BE2C (cell line): Measurements from ENCODE around the gene MALAT1. TPM values are rescaled to one million over a fixed set of nuclear protein-coding genes. Genes with fewer than 3 reads are reported as not detected.
A peak's percentile ranks its signal among the peaks of the same experiment; 100 is the strongest.
"Not testable (repeated sequence)": the region's sequence is repeated elsewhere in the genome, so short reads cannot be mapped to it uniquely, and the experiment has no call there.

Experiments used
- DNase-seq: peaks from one replicate; pipeline ENCODE4 v3.0.0-alpha.2; 2020
- H3K27me3 ChIP-seq: fragments of 250-450 bp; sonication (Bioruptor Pico); 2 replicates; pipeline ENCODE4 v1.5.1; 2020; ENCODE audit warnings: mild to moderate bottlenecking
- H3K36me3 ChIP-seq: fragments of 250-450 bp; sonication (Bioruptor Pico); 2 replicates; pipeline ENCODE4 v1.5.1; 2020; ENCODE audit warnings: mild to moderate bottlenecking
- H3K4me1 ChIP-seq: fragments of 250-450 bp; sonication (Bioruptor Pico); 2 replicates; pipeline ENCODE4 v1.5.1; 2020
- H3K4me3 ChIP-seq: 2 replicates; pipeline ENCODE4 v1.5.1; 2011; ENCODE audit warnings: low read depth, low read length
- H3K9me3 ChIP-seq: fragments of 250-450 bp; sonication (Bioruptor Pico); 2 replicates; pipeline ENCODE4 v1.5.1; 2020
- polyA plus RNA-seq: library from polyadenylated mRNA; unstranded; fragments of >200 nt; gene quantifications from one replicate; pipeline ENCODE4 v1.2.1, GENCODE V29; 2012; ENCODE audit warnings: low read depth, missing spikeins; ENCODE audit not compliant: insufficient read length, insufficient read depth
- TF ChIP-seq, protein P1 (sequence below): IDR thresholded peaks from 2 replicates; pipeline ENCODE4 v1.5.1; 2012; ENCODE audit warnings: mild to moderate bottlenecking, low read depth, low read length

MALAT1 gene
- 273 TPM for polyA plus RNA-seq

DNA sequence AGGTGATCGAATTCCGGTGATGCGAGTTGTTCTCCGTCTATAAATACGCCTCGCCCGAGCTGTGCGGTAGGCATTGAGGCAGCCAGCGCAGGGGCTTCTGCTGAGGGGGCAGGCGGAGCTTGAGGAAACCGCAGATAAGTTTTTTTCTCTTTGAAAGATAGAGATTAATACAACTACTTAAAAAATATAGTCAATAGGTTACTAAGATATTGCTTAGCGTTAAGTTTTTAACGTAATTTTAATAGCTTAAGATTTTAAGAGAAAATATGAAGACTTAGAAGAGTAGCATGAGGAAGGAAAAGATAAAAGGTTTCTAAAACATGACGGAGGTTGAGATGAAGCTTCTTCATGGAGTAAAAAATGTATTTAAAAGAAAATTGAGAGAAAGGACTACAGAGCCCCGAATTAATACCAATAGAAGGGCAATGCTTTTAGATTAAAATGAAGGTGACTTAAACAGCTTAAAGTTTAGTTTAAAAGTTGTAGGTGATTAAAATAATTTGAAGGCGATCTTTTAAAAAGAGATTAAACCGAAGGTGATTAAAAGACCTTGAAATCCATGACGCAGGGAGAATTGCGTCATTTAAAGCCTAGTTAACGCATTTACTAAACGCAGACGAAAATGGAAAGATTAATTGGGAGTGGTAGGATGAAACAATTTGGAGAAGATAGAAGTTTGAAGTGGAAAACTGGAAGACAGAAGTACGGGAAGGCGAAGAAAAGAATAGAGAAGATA lies at the start of gene MALAT1:
Gene MALAT1, plus strand, starts transcription at position 69 of the 736 bp plus-strand sequence.
- H3K4me1 ChIP-seq, result peaks cover 6% of the 10 kb centered on the region; the same call in 1 of the 2 replicates
- peaks cover 49% of the 10 kb centered on the region for H3K36me3 ChIP-seq
- peak; percentile 81 for DNase-seq
- no peaks in the 10 kb centered on the region for H3K9me3 ChIP-seq
- no peaks in the 10 kb centered on the region for H3K27me3 ChIP-seq
- TF ChIP-seq, protein P1, sequence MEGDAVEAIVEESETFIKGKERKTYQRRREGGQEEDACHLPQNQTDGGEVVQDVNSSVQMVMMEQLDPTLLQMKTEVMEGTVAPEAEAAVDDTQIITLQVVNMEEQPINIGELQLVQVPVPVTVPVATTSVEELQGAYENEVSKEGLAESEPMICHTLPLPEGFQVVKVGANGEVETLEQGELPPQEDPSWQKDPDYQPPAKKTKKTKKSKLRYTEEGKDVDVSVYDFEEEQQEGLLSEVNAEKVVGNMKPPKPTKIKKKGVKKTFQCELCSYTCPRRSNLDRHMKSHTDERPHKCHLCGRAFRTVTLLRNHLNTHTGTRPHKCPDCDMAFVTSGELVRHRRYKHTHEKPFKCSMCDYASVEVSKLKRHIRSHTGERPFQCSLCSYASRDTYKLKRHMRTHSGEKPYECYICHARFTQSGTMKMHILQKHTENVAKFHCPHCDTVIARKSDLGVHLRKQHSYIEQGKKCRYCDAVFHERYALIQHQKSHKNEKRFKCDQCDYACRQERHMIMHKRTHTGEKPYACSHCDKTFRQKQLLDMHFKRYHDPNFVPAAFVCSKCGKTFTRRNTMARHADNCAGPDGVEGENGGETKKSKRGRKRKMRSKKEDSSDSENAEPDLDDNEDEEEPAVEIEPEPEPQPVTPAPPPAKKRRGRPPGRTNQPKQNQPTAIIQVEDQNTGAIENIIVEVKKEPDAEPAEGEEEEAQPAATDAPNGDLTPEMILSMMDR, result no peak
- H3K4me3 ChIP-seq, result peak within 1 kb of the TSS; percentile 96

DNA sequence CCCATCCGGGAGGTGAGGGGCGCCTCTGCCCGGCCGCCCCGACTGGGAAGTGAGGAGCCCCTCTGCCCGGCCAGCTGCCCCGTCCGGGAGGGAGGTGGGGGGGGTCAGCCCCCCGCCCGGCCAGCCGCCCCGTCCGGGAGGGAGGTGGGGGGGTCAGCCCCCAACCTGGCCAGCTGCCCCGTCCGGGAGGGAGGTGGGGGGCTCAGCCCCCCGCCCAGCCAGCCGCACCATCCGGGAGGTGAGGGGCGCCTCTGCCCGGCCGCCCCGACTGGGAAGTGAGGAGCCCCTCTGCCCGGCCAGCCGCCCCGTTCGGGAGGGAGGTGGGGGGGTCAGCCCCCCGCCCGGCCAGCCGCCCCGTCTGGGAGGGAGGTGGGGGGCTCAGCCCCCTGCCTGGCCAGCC lies 47.5 kb upstream of the MALAT1 start:
- H3K27me3 ChIP-seq, DNase-seq, H3K4me3 ChIP-seq, H3K36me3 ChIP-seq, H3K9me3 ChIP-seq, H3K4me1 ChIP-seq: not testable (repeated sequence)

DNA sequence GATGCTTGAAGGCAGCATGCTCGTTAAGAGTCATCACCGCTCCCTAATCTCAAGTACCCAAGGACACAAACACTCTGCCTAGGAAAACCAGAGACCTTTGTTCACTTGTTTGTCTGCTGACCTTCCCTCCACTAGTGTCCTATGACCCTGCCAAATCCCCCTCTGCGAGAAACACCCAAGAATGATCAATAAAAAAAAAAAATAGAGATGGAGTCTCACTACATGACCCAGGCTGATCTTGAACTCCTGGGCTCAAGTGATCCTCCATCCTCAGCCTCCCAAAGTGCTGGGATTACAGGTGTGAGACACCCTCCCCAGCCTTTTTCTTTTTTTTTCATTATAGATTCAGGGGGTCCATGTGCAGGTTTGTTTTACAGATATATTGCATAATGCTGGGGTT lies 46.6 kb upstream of the MALAT1 start:
- H3K36me3 ChIP-seq, H3K4me1 ChIP-seq, H3K27me3 ChIP-seq, H3K4me3 ChIP-seq, DNase-seq, H3K9me3 ChIP-seq: not testable (repeated sequence)

DNA sequence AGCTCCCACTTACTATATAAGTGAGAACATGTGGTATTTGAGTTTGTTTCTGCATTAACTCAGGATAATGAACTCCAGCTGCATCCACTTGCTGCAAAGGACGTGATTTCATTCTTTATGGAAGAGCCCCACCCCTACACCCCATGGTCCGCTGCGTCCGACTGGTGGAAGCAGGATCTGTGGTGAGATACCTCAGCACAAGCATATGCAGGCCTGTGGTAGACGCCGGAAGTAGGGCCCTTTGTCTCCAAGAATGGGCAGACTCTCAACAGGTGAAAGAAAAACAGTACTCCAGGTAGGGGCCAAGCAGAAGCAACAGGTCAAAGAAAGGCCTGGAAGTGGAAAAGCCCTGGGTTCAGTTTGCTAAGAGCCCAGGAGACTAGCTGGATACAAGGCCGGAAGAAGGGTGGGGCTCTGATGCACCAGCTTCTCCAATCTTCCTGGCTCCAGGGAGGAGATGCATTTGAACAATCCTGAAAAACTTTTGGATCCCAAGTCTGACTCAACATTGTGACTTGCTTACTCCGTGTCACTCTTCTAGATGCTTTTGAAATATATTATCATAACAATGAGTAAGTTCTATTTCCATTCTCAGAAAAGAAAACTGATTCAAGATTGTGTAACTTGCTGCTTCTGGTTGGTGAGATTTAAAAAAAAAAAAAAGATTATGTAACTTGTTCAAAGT lies 45.9 kb upstream of the MALAT1 start:
- H3K4me1 ChIP-seq, result no peaks in the 10 kb centered on the region
- no peak overlapping the region for H3K4me3 ChIP-seq
- TF ChIP-seq, protein P1, result no peak
- H3K27me3 ChIP-seq, result no peaks in the 10 kb centered on the region
- no peak for DNase-seq
- H3K36me3 ChIP-seq, result no peaks in the 10 kb centered on the region
- H3K9me3 ChIP-seq, result no peaks in the 10 kb centered on the region

DNA sequence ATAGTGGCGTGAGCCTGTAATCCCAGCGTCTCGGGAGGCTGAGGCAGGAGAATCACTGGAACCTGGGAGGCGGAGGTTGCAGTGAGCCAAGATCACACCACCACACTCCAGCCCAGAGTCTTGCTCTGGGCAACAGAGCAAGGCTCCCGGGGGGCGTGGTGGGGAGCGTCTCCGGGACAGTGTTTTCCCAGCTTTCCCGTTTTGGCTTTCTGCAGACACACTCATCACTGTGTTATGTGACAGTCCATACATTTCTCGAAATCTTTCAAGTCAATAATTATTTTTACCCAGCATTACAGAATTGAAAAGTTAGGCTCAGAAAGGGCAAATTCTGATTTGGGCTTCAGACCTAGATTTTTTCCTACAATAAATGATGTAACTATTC lies 44.5 kb upstream of the MALAT1 start:
- Histone ChIP-seq H3K36me3 (no peaks in the 10 kb centered on the region), H3K4me3 (no peak overlapping the region), H3K4me1 (no peaks in the 10 kb centered on the region), H3K27me3 (no peaks in the 10 kb centered on the region), H3K9me3 (no peaks in the 10 kb centered on the region)
- TF ChIP-seq, protein P1, result no peak
- DNase-seq, result no peak

DNA sequence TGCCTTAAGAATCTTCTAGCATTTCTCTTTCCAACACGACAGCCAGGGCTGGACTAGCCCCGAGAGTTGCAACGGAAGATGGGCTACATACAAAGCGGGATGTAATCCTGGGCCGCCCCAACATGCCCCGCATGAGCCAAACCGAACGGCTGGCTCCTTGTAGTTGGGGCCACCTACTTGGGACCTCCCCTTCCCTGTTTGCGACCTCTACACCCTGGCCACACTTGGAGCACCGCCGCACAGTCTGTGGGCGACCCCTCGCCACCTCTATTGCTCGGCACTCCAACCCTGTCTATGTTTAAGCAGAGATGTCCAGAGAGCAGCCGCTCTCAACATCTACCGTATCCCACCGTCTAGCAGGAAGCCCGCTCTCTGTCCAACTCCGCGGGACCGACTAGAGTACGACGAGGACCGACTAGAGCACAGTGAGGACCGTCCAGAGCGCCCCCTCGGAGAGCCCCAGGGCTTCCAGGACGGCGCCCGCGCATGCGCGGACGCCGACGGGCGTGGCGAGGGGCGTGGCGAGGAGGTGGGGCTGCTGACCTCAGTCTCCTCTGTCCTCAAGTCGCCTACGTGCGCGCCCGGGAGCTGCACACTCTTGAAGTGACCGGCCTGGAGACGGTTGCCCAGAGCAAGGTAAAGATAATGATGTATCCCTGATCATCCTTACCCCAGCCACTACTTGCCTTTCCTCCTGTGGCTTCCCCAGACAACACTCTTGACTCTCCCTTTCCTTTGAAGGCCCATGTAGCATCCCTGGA lies 44.0 kb upstream of the MALAT1 start:
- H3K4me3 ChIP-seq, result peak overlapping the region; percentile 44
- no peaks in the 10 kb centered on the region for H3K27me3 ChIP-seq
- peak; percentile 73 for DNase-seq
- TF ChIP-seq, protein P1, result no peak
- H3K4me1 ChIP-seq, result no peaks in the 10 kb centered on the region
- H3K36me3 ChIP-seq, result no peaks in the 10 kb centered on the region
- H3K9me3 ChIP-seq, result no peaks in the 10 kb centered on the region
